ENCODE data around the gene CCDC18.

Gene CCDC18

GRCh38 chr1:93313026-93313425 is 132.5 kb downstream of the CCDC18 start:
- H3K4me1 ChIP-seq (ENCODE audit: insufficient read depth, low read length) = no peaks in the 10 kb centered on the region
- 91% methylated on average over 4 of the region's 4 CpGs for WGBS
- H3K36me3 ChIP-seq (ENCODE audit: insufficient read depth, low read length) = 0 out of 2 replicates have a peak, but pooled peaks cover 2% of the 10 kb centered on the region
- no peaks in the 10 kb centered on the region for H3K9me3 ChIP-seq (ENCODE audit: insufficient read depth, low read depth, low read length)
- H3K27ac ChIP-seq (ENCODE audit: low read depth, low read length) = no peak overlapping the region
- no peaks in the 10 kb centered on the region for H3K27me3 ChIP-seq (ENCODE audit: insufficient read depth, low read length)
- H3K9ac ChIP-seq (ENCODE audit: low read depth, low read length) = no peak overlapping the region
- no peak overlapping the region for H3K4me3 ChIP-seq (ENCODE audit: low read length)

- no peaks in the 10 kb centered on the region for H3K27me3 ChIP-seq (ENCODE audit: insufficient read depth, low read length)
These were observed 136.7 kb downstream of the CCDC18 start for GRCh38 chr1:93317207-93317606.

DNA sequence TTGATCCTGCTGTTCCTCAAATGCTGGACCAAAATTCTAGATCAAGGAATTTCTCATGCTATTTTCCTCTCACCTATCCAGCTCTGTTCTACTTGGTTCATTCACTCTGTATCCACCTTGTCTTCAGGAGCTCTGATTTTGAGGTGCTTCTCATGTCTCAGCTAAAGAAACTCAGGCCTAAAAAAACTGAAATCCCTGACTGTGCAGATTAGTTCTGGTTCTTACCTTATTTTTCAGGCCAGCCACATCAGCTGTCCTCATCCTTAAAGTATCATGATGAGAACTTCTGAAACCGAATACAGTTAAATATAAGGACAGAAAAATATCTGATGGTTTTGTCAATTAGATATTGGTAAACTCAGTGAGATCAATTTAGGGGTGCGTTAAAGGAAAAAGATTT is 137.4 kb downstream of the CCDC18 start:
- H3K36me3 ChIP-seq (ENCODE audit: insufficient read depth, low read length) = no peaks in the 10 kb centered on the region
- no peaks in the 10 kb centered on the region for H3K4me1 ChIP-seq (ENCODE audit: insufficient read depth, low read length)
- WGBS = 90% methylated on average over 2 of the region's 2 CpGs

More at GRCh38 chr1:93317207-93317606, 136.7 kb downstream of the CCDC18 start:
- Histone ChIP-seq H3K4me3 (ENCODE audit: low read length) (no peak overlapping the region), H3K36me3 (ENCODE audit: insufficient read depth, low read length) (no peaks in the 10 kb centered on the region), H3K9me3 (ENCODE audit: insufficient read depth, low read depth, low read length) (peaks cover 7% of the 10 kb centered on the region), H3K27ac (ENCODE audit: low read depth, low read length) (no peak overlapping the region), H3K9ac (ENCODE audit: low read depth, low read length) (no peak overlapping the region), H3K4me1 (ENCODE audit: insufficient read depth, low read length) (no peaks in the 10 kb centered on the region)
- WGBS = 91% methylated on average over 2 of the region's 2 CpGs

DNA sequence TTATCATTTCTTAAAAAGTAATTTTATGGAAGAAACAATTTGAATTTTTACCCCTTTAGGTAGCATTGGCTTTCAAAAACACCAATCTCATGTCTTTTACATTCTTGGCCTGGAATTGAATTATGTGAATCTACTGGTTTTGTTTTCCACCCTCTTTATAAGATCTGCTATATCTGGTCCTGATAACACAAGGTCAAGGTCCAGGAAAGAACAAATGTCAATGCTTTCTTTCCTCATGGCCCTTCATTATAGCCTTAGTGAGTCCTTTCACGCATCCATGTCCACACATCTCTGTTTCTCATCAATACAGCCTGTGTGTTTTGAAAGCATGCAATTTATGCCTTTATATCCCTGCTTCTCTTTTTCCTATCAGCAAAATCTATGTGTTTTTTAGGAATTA is 141.2 kb downstream of the CCDC18 start:
- H3K36me3 ChIP-seq (ENCODE audit: insufficient read depth, low read length) = no peaks in the 10 kb centered on the region
- H3K27ac ChIP-seq (ENCODE audit: low read depth, low read length) = no peak overlapping the region
- peaks cover 7% of the 10 kb centered on the region; the same call in 1 of the 2 replicates for H3K4me1 ChIP-seq (ENCODE audit: insufficient read depth, low read length)
- 88% methylated on average over 1 of the region's 1 CpG for WGBS
- H3K4me3 ChIP-seq (ENCODE audit: low read length) = no peak overlapping the region
- H3K9me3 ChIP-seq (ENCODE audit: insufficient read depth, low read depth, low read length) = peaks cover 7% of the 10 kb centered on the region
- no peak overlapping the region for H3K9ac ChIP-seq (ENCODE audit: low read depth, low read length)
- no peaks in the 10 kb centered on the region for H3K27me3 ChIP-seq (ENCODE audit: insufficient read depth, low read length)

More for the DNA sequence above, 137.4 kb downstream of the CCDC18 start:
- Histone ChIP-seq H3K27ac (ENCODE audit: low read depth, low read length) (no peak overlapping the region), H3K9me3 (ENCODE audit: insufficient read depth, low read depth, low read length) (peaks cover 7% of the 10 kb centered on the region), H3K9ac (ENCODE audit: low read depth, low read length) (no peak overlapping the region), H3K27me3 (ENCODE audit: insufficient read depth, low read length) (no peaks in the 10 kb centered on the region), H3K4me3 (ENCODE audit: low read length) (no peak overlapping the region)

DNA sequence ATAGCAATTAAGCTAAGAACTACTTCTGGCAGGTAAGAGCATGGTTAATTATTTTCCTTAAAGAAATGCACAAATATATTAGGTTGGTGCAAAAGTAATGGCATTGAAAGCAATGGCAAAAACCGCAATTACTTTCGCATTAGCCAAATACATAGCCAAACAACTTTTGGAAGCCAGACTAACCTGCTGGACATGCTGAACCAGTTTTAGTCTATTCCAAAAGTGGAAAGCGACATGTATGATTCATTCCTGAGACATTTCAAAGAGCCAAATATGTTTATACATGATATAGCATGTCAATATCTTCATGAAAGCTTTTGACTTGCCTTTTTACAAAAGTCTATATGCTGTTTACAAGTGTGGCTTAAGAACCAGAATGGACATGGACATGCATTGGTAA is 141.8 kb downstream of the CCDC18 start:
- no peaks in the 10 kb centered on the region for H3K27me3 ChIP-seq (ENCODE audit: insufficient read depth, low read length)
- peaks cover 7% of the 10 kb centered on the region; the same call in 1 of the 2 replicates for H3K4me1 ChIP-seq (ENCODE audit: insufficient read depth, low read length)
- H3K27ac ChIP-seq (ENCODE audit: low read depth, low read length) = no peak overlapping the region
- H3K4me3 ChIP-seq (ENCODE audit: low read length) = no peak overlapping the region
- WGBS = 90% methylated on average over 3 of the region's 3 CpGs
- H3K36me3 ChIP-seq (ENCODE audit: insufficient read depth, low read length) = no peaks in the 10 kb centered on the region
- no peak overlapping the region for H3K9ac ChIP-seq (ENCODE audit: low read depth, low read length)
- H3K9me3 ChIP-seq (ENCODE audit: insufficient read depth, low read depth, low read length) = peaks cover 7% of the 10 kb centered on the region

DNA sequence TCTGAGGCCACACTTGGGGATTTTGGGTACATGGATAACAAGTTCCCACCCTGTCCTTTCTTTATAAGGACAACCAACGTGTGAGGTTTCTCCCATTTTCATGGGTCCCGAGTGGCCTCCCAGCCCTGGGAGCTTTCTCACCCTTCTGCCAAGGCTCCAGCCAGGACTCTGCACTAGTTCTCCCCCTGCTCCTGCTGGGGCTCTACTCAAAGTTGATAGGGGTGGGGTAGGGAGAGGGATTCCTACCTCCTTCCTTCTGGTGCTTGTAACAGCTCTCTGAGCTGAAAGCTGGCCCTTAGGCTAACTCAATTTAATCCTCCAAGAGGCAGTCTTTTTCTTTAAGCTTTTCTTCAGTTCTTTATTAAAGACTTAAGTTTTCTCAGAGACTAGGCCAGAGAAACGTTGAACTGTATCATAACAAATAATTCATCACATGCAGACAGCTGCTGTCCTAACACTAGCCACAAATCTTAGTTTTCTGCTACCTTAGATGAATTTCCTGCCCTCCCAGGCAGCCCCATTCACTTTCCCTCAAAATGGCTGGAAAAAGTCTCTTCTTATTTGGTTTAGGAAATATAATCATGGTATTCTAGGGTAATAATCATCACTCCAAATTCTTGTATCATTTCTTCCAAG is 142.8 kb downstream of the CCDC18 start:
- Histone ChIP-seq H3K4me3 (ENCODE audit: low read length) (no peak overlapping the region), H3K27ac (ENCODE audit: low read depth, low read length) (no peak overlapping the region; the same call in 1 of the 2 replicates), H3K9ac (ENCODE audit: low read depth, low read length) (no peak overlapping the region), H3K9me3 (ENCODE audit: insufficient read depth, low read depth, low read length) (peaks cover 7% of the 10 kb centered on the region), H3K36me3 (ENCODE audit: insufficient read depth, low read length) (no peaks in the 10 kb centered on the region), H3K27me3 (ENCODE audit: insufficient read depth, low read length) (no peaks in the 10 kb centered on the region), H3K4me1 (ENCODE audit: insufficient read depth, low read length) (peaks cover 7% of the 10 kb centered on the region; the same call in 1 of the 2 replicates)
- 83% methylated on average over 3 of the region's 3 CpGs for WGBS

- Histone ChIP-seq H3K4me3 (ENCODE audit: low read length) (no peak overlapping the region), H3K27ac (ENCODE audit: low read depth, low read length) (no peak overlapping the region), H3K27me3 (ENCODE audit: insufficient read depth, low read length) (no peaks in the 10 kb centered on the region), H3K9me3 (ENCODE audit: insufficient read depth, low read depth, low read length) (peaks cover 7% of the 10 kb centered on the region), H3K9ac (ENCODE audit: low read depth, low read length) (no peak overlapping the region), H3K4me1 (ENCODE audit: insufficient read depth, low read length) (peaks cover 7% of the 10 kb centered on the region; the same call in 1 of the 2 replicates), H3K36me3 (ENCODE audit: insufficient read depth, low read length) (no peaks in the 10 kb centered on the region)
- WGBS = 88% methylated on average over 6 of the region's 8 CpGs
These were observed 144.3 kb downstream of the CCDC18 start for GRCh38 chr1:93324486-93325464.

All from HUES64 (cell line).